Measurements from ENCODE around the gene PAX2. TPM values are rescaled to one million over a fixed set of nuclear protein-coding genes. Genes with fewer than 3 reads are reported as not detected.

The PAX2 gene
- total RNA-seq, 1 experiment from 2014 or later = not detected

DNA sequence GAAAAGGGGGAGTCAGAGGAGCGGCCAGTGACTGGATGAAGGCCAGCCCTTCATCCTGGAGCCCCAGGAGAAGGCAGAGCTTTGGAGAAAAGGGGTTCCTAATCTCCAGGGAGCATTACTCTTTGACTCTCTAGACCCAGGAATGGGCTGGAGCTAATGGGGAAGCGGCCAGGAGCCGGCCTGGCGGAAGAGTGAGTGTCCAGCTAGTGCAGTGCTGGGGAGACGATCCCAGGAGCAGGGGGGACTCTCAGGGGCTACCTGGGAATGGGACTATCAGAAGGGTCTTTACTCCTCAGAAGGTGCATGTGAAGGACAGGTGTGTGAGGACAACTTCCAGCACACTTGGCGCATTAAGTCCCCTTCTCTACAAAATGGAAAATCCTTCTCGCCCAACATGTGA lies 2.4 kb upstream of the PAX2 start:
- no peak for DNase-seq (ENCODE audit: low spot score)
- Histone ChIP-seq H3K27me3 (replicated peaks; ENCODE audit: insufficient read depth, low read depth, low read length, poor library complexity) (peaks cover 100% of the 10 kb centered on the region), H3K9me3 (ENCODE audit: low read depth, low read length, poor library complexity, severe bottlenecking) (no peaks in the 10 kb centered on the region), H3K4me1 (ENCODE audit: insufficient read depth, low read length, poor library complexity, severe bottlenecking) (peaks cover 22% of the 10 kb centered on the region), H3K27ac (ENCODE audit: low read depth, low read length, poor library complexity, severe bottlenecking) (no peak overlapping the region), H3K4me3 (ENCODE audit: low read depth, low read length, poor library complexity, severe bottlenecking) (no peak overlapping the region), H3K36me3 (ENCODE audit: insufficient read depth, low read length, poor library complexity, severe bottlenecking) (no peaks in the 10 kb centered on the region)
- BruUV-seq (replicated peaks) = no TSS peak
- ChIA-PET POLR2A (ENCODE audit: low non-redundant PET) (no interaction called here), CTCF (interaction anchor here (0.9 to 2.0 kb wide), 5 partner anchors 135 to 207 kb away, joined by 3 to 9 read pairs (median 4); partner anchors contain the start of gene HIF1AN)
- intact Hi-C loops (cut with micrococcal nuclease; ENCODE audit: unreplicated experiment) = loop anchor here (1.0 kb wide), 1 partner anchor 181 kb away; no protein-coding TSS in a partner anchor
- TF ChIP-seq, protein P1, sequence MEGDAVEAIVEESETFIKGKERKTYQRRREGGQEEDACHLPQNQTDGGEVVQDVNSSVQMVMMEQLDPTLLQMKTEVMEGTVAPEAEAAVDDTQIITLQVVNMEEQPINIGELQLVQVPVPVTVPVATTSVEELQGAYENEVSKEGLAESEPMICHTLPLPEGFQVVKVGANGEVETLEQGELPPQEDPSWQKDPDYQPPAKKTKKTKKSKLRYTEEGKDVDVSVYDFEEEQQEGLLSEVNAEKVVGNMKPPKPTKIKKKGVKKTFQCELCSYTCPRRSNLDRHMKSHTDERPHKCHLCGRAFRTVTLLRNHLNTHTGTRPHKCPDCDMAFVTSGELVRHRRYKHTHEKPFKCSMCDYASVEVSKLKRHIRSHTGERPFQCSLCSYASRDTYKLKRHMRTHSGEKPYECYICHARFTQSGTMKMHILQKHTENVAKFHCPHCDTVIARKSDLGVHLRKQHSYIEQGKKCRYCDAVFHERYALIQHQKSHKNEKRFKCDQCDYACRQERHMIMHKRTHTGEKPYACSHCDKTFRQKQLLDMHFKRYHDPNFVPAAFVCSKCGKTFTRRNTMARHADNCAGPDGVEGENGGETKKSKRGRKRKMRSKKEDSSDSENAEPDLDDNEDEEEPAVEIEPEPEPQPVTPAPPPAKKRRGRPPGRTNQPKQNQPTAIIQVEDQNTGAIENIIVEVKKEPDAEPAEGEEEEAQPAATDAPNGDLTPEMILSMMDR (conservative IDR thresholded peaks at IDR 0.05; ENCODE audit: low read depth, low read length) = no peak
- no peak for TF ChIP-seq EZH2 (IDR thresholded peaks at IDR 0.05; ENCODE audit: borderline replicate concordance, low read depth, low read length, poor library complexity, severe bottlenecking)

DNA sequence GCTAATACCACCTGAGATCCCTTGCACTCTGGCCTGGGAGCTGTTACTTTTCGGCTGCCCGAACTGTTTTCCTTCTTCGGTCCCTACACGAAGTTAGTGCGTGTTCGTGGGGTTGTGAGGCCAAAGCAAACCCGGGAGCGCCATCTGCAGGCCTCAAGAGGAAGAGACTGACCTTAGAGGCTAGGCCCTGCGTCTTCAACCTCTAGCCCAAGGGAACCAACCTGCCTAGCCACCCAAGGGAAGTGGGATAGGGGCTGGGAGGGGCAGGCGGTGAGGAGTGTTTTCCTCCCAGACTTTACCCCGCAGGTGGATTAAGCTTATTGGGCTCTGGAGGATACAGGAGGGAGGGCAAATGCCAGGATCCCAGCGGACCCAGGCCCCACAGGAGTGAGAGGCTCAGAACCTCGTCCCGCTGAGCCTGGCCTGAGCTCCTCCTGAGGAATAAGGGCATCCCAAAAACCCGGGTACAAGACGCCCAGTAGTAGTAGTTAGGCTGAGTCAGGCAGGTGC lies 1.7 kb upstream of the PAX2 start:
- Histone ChIP-seq H3K27ac (ENCODE audit: low read depth, low read length, poor library complexity, severe bottlenecking) (no peak overlapping the region), H3K4me3 (ENCODE audit: low read depth, low read length, poor library complexity, severe bottlenecking) (peak overlapping the region; percentile 36), H3K9me3 (ENCODE audit: low read depth, low read length, poor library complexity, severe bottlenecking) (no peaks in the 10 kb centered on the region), H3K4me1 (ENCODE audit: insufficient read depth, low read length, poor library complexity, severe bottlenecking) (peaks cover 26% of the 10 kb centered on the region), H3K27me3 (replicated peaks; ENCODE audit: insufficient read depth, low read depth, low read length, poor library complexity) (peaks cover 100% of the 10 kb centered on the region), H3K36me3 (ENCODE audit: insufficient read depth, low read length, poor library complexity, severe bottlenecking) (no peaks in the 10 kb centered on the region)
- ChIA-PET CTCF (interaction anchor here (0.9 to 2.0 kb wide), 5 partner anchors 134 to 208 kb away, joined by 3 to 9 read pairs (median 4); partner anchors contain the start of gene HIF1AN), POLR2A (ENCODE audit: low non-redundant PET) (no interaction called here)
- intact Hi-C loops (cut with micrococcal nuclease; ENCODE audit: unreplicated experiment) = loop anchor here (1.0 kb wide), 1 partner anchor 181 kb away; no protein-coding TSS in a partner anchor
- no TSS peak for BruUV-seq (replicated peaks)
- TF ChIP-seq, protein P1 (conservative IDR thresholded peaks at IDR 0.05; ENCODE audit: low read depth, low read length) = peak; percentile 89
- no peak for TF ChIP-seq EZH2 (IDR thresholded peaks at IDR 0.05; ENCODE audit: borderline replicate concordance, low read depth, low read length, poor library complexity, severe bottlenecking)
- DNase-seq (ENCODE audit: low spot score) = peak; percentile 78

DNA sequence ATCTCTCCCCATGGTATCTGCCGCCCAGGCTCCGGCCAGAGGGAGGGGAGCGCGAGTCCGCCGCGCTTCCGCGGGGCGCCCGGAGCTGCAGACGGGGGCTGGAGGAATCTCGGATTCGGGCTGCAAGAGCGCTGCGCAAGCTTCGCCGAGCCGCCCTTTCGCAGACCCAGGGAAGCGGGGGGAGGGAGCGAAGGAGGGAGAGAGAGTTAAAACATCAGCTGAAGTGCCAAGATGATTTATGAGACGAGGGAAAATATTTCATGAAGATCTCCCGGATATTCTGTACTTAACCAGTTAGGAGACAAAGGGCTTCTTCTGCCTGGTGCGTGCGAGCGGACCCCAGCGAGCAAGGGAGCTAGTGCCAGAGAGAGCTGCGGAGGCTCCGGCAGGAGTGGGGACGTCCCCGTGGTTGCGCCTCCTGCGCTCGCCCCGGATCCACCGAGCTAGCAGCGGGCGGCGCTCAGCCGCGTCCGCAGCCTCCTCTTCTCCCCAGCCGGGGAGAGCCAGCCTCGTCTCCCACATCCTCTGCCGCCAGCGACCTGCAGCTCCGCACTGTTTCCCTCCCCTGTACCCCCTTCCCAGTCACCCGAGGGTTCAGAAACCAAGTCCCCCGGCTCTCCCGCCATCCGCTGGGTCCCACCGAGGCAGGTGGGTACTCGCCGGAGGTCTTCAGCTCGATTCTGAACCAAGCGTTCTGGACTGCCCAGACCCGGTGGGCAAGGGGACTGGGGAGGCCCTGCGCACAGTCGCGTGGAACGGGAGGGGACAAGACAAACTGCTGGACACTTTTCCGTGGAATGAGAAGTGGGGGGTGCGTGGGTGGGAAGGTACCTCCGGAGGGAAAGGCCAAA lies 1.0 kb upstream of the PAX2 start:
- H3K9me3 ChIP-seq (ENCODE audit: low read depth, low read length, poor library complexity, severe bottlenecking) = no peaks in the 10 kb centered on the region
- no peaks in the 10 kb centered on the region for H3K36me3 ChIP-seq (ENCODE audit: insufficient read depth, low read length, poor library complexity, severe bottlenecking)
- no peak overlapping the region for H3K27ac ChIP-seq (ENCODE audit: low read depth, low read length, poor library complexity, severe bottlenecking)
- CTCF ChIA-PET = interaction anchor here (0.6 to 2.0 kb wide), 7 partner anchors 134 to 409 kb away, joined by 3 to 9 read pairs (median 6); partner anchors contain the start of gene HIF1AN
- no TSS peak for BruUV-seq (replicated peaks)
- TF ChIP-seq, protein P1 (conservative IDR thresholded peaks at IDR 0.05; ENCODE audit: low read depth, low read length) = no peak
- peak; percentile 95 for TF ChIP-seq EZH2 (IDR thresholded peaks at IDR 0.05; ENCODE audit: borderline replicate concordance, low read depth, low read length, poor library complexity, severe bottlenecking)
- H3K27me3 ChIP-seq (replicated peaks; ENCODE audit: insufficient read depth, low read depth, low read length, poor library complexity) = peaks cover 100% of the 10 kb centered on the region
- intact Hi-C loops (cut with micrococcal nuclease; ENCODE audit: unreplicated experiment) = no loop called here
- H3K4me1 ChIP-seq (ENCODE audit: insufficient read depth, low read length, poor library complexity, severe bottlenecking) = peaks cover 26% of the 10 kb centered on the region
- POLR2A ChIA-PET (ENCODE audit: low non-redundant PET) = no interaction called here
- H3K4me3 ChIP-seq (ENCODE audit: low read depth, low read length, poor library complexity, severe bottlenecking) = peak overlapping the region; percentile 36
- DNase-seq (ENCODE audit: low spot score) = peak; percentile 58
